ENCODE measurements around the gene AATF.
A peak's percentile ranks its signal among the peaks of the same experiment; 100 is the strongest.

Gene AATF

DNA sequence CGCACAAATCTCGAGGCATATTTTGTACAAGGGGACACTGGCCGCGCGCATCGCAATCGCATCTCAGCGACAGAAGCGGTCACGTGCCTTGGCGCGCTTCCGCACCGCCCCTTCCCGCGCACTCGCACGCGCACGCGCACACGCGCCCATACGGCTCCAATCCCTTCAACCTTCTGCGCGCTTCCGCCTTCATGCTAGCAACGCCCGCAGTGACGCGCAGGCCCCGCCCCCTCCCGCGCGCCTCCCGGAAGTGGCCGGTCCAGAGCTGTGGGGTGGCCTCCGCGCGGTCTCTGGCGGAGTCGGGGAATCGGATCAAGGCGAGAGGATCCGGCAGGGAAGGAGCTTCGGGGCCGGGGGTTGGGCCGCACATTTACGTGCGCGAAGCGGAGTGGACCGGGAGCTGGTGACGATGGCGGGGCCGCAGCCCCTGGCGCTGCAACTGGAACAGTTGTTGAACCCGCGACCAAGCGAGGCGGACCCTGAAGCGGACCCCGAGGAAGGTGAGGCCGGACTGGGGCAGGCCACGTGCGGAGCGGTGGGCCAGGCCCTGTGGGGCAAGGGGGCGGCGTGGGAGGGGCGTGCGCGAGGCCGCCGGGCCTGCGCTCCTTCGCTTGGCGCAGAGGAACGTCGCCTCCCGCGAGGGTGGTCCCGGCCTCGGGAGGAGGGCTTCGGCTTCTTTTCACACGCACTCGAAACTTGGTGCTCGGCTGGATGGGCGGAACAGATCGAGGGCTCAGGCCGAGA is at the start of gene AATF:
Gene AATF (plus strand): TSS at position 238 of the 744 bp plus-strand sequence. CDS start 172 bp downstream, at position 410.
- no peaks in the 10 kb centered on the region for H3F3A ChIP-seq (ENCODE audit: low read depth)
- peaks cover 47% of the 10 kb centered on the region for H4K20me1 ChIP-seq (ENCODE audit: insufficient read depth, low read length, poor library complexity, severe bottlenecking)
- H3K27me3 ChIP-seq (ENCODE audit: insufficient read depth, low read length, poor library complexity, severe bottlenecking): no peaks in the 10 kb centered on the region
- no peaks in the 10 kb centered on the region for H3K9me3 ChIP-seq (ENCODE audit: insufficient read depth, low read depth, low read length)
- peaks cover 62% of the 10 kb centered on the region for H3K4me1 ChIP-seq (ENCODE audit: insufficient read depth, low read length, poor library complexity, severe bottlenecking)
- TF ChIP-seq EZH2phosphoT487 (IDR thresholded peaks at IDR 0.05; ENCODE audit: borderline replicate concordance) (no peak), CTCF (conservative IDR thresholded peaks at IDR 0.05; ENCODE audit: low read length) (no peak)
- peak within 1 kb of the TSS; percentile 96 for H3K4me2 ChIP-seq (ENCODE audit: low read depth, low read length, poor library complexity, severe bottlenecking)
- peaks cover 13% of the 10 kb centered on the region; the same call in 1 of the 2 replicates for H3K36me3 ChIP-seq (ENCODE audit: insufficient read depth, low read length)
- no peaks in the 10 kb centered on the region for H3K9me2 ChIP-seq (replicated peaks; ENCODE audit: low read depth, low read length)
- H3K9ac ChIP-seq (ENCODE audit: low read depth, low read length, poor library complexity, severe bottlenecking): peak within 1 kb of the TSS; percentile 89
- H3K79me2 ChIP-seq (ENCODE audit: insufficient read depth, low read length): peaks cover 50% of the 10 kb centered on the region
- peak within 1 kb of the TSS; percentile 91 for H3K4me3 ChIP-seq (ENCODE audit: low read length, poor library complexity, severe bottlenecking)
- peak within 1 kb of the TSS; percentile 99 for H2AFZ ChIP-seq (ENCODE audit: low read length)

DNA sequence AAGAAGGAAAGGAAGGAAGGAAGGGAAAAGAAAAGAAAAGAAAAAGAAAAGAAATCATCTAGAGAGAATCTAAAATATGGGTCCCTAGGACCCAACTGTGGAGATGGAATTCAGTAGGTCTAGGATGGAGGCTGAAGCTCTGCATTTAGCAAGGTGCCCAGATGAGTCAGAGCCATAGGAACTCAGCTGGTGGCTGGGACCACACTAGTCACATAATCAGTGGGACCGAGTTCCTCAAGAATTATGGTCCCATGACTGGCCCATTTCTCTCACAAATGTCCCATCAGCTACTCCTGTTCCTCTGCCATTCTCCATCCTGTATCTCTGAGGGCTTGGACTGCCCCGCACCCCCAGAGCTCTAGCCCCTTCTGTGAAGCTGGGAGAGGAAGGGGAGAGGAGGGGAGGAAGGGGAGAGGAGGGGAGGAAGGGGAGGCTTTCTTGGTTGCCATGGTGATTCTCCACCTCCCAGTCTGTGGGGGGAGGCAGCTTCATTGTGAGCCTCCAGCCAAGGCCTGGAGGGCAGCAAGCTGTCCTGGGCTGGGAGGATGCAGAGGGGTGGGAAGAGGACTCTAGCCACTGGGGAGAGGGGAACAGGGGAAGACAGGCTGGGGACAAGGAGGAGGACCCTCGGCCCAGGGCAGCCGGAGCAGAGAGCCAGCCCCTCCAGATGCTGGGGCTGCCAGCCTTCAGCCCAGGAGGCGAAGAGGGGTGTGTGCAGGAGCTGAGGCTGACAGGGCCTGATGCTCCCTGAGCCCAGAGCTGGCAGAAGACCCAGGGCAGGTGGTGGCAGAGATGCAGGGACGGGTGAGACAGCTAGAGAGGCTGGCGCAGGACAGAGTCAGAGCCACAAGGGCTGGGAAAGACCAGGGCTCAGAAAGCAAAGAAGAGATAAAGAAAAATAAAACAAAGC is 49.2 kb upstream of the AATF start:
- TF ChIP-seq CTCF (conservative IDR thresholded peaks at IDR 0.05; ENCODE audit: low read length): no peak
- TF ChIP-seq EZH2phosphoT487 (IDR thresholded peaks at IDR 0.05; ENCODE audit: borderline replicate concordance): no peak
- Histone ChIP-seq H3F3A (ENCODE audit: low read depth) (no peaks in the 10 kb centered on the region), H3K4me3 (ENCODE audit: low read length, poor library complexity, severe bottlenecking) (no peak overlapping the region), H3K36me3 (ENCODE audit: insufficient read depth, low read length) (no peaks in the 10 kb centered on the region), H3K4me1 (ENCODE audit: insufficient read depth, low read length, poor library complexity, severe bottlenecking) (no peaks in the 10 kb centered on the region), H2AFZ (ENCODE audit: low read length) (no peak overlapping the region), H3K79me2 (ENCODE audit: insufficient read depth, low read length) (no peaks in the 10 kb centered on the region), H3K27me3 (ENCODE audit: insufficient read depth, low read length, poor library complexity, severe bottlenecking) (no peaks in the 10 kb centered on the region), H3K4me2 (ENCODE audit: low read depth, low read length, poor library complexity, severe bottlenecking) (no peak overlapping the region), H4K20me1 (ENCODE audit: insufficient read depth, low read length, poor library complexity, severe bottlenecking) (no peaks in the 10 kb centered on the region), H3K9me3 (ENCODE audit: insufficient read depth, low read depth, low read length) (no peaks in the 10 kb centered on the region), H3K9ac (ENCODE audit: low read depth, low read length, poor library complexity, severe bottlenecking) (no peak overlapping the region), H3K9me2 (replicated peaks; ENCODE audit: low read depth, low read length) (no peaks in the 10 kb centered on the region)

DNA sequence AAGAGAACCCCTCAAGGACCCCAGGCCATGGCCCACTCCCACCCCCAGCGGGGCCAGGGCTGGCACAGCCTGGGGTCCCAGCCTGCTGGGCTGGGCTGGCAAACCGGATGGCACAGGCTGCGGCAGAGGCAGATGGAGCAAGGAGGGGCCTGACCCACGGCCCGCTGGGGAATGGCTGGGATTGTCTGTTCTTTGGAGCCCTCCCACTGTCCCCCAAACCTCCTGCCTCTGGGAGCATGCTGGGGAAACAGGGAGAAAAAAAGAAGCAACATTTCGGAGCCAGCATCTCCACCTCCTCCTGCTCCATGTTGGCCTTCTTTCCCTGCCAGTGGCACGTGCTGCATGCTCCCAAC is 48.6 kb upstream of the AATF start:
- no peak overlapping the region for H3K9ac ChIP-seq (ENCODE audit: low read depth, low read length, poor library complexity, severe bottlenecking)
- H2AFZ ChIP-seq (ENCODE audit: low read length): no peak overlapping the region
- no peaks in the 10 kb centered on the region for H3K9me2 ChIP-seq (replicated peaks; ENCODE audit: low read depth, low read length)
- no peaks in the 10 kb centered on the region for H3K27me3 ChIP-seq (ENCODE audit: insufficient read depth, low read length, poor library complexity, severe bottlenecking)
- no peaks in the 10 kb centered on the region for H3F3A ChIP-seq (ENCODE audit: low read depth)
- no peaks in the 10 kb centered on the region for H3K79me2 ChIP-seq (ENCODE audit: insufficient read depth, low read length)
- TF ChIP-seq EZH2phosphoT487 (IDR thresholded peaks at IDR 0.05; ENCODE audit: borderline replicate concordance): no peak
- TF ChIP-seq CTCF (conservative IDR thresholded peaks at IDR 0.05; ENCODE audit: low read length): no peak
- no peaks in the 10 kb centered on the region for H4K20me1 ChIP-seq (ENCODE audit: insufficient read depth, low read length, poor library complexity, severe bottlenecking)
- H3K4me1 ChIP-seq (ENCODE audit: insufficient read depth, low read length, poor library complexity, severe bottlenecking): no peaks in the 10 kb centered on the region
- no peaks in the 10 kb centered on the region for H3K36me3 ChIP-seq (ENCODE audit: insufficient read depth, low read length)
- no peaks in the 10 kb centered on the region for H3K9me3 ChIP-seq (ENCODE audit: insufficient read depth, low read depth, low read length)
- H3K4me3 ChIP-seq (ENCODE audit: low read length, poor library complexity, severe bottlenecking): no peak overlapping the region
- no peak overlapping the region for H3K4me2 ChIP-seq (ENCODE audit: low read depth, low read length, poor library complexity, severe bottlenecking)

All from Loucy (cell line).